SK-N-SH treated with all-trans-retinoic acid at 6 μM for 48 hours (cell line): ENCODE data around the gene LIFR.

ENCODE experiments used
- ATAC-seq: fragments of 200-7000 bp; cut with Tn5 transposase; 3 replicates; pipeline ENCODE4 v1.9.1; 2020; ENCODE audit warnings: mild to moderate bottlenecking, moderate library complexity
- ARNTL ChIP-seq: fragments of 450-650 bp; formaldehyde crosslinking; IDR thresholded peaks from 2 replicates; pipeline ENCODE4 v1.5.0; 2020; ENCODE audit warnings: low read depth, mild to moderate bottlenecking, moderate library complexity, borderline replicate concordance
- BACH2 ChIP-seq: fragments of 250-450 bp; sonication (Bioruptor Pico); IDR thresholded peaks from 2 replicates; pipeline ENCODE4 v1.9.0; 2021; ENCODE audit warnings: mild to moderate bottlenecking, borderline replicate concordance
- CSDC2 ChIP-seq: fragments of 250-450 bp; sonication (Bioruptor Pico); IDR thresholded peaks from 2 replicates; pipeline ENCODE4 v1.5.0; 2020; ENCODE audit warnings: mild to moderate bottlenecking, moderate library complexity
- ESRRG ChIP-seq: fragments of 250-450 bp; sonication (Bioruptor Pico); IDR thresholded peaks from 2 replicates; pipeline ENCODE4 v1.6.1; 2021; ENCODE audit warnings: mild to moderate bottlenecking
- GLIS3 ChIP-seq: fragments of 250-450 bp; sonication (Bioruptor Pico); IDR thresholded peaks from 2 replicates; pipeline ENCODE4 v1.5.0; 2020; ENCODE audit warnings: mild to moderate bottlenecking, moderate library complexity
- ISL1 ChIP-seq: fragments of 250-450 bp; sonication (Bioruptor Pico); IDR thresholded peaks from 2 replicates; pipeline ENCODE4 v2.1.2; 2022; ENCODE audit warnings: mild to moderate bottlenecking, moderate library complexity
- OSR1 ChIP-seq: fragments of 250-450 bp; sonication (Bioruptor Pico); IDR thresholded peaks from 2 replicates; pipeline ENCODE4 v1.8.0; 2022; ENCODE audit warnings: moderate library complexity, mild to moderate bottlenecking, inconsistent platforms
- RARB ChIP-seq: fragments of 250-450 bp; sonication (Bioruptor Pico); IDR thresholded peaks from 2 replicates; pipeline ENCODE4 v1.8.0; 2021; ENCODE audit warnings: mild to moderate bottlenecking, moderate library complexity
- SNAI2 ChIP-seq: fragments of 250-450 bp; sonication (Bioruptor Pico); IDR thresholded peaks from 2 replicates; pipeline ENCODE4 v1.5.0; 2020; ENCODE audit warnings: mild to moderate bottlenecking, moderate library complexity
- TCF4 ChIP-seq: fragments of 250-450 bp; sonication (Bioruptor Pico); IDR thresholded peaks from 2 replicates; pipeline ENCODE4 v1.8.0; 2021; ENCODE audit warnings: mild to moderate bottlenecking, moderate library complexity, borderline replicate concordance
- TOX ChIP-seq: fragments of 250-450 bp; sonication (Bioruptor Pico); IDR thresholded peaks from 2 replicates; pipeline ENCODE4 v1.8.0; 2021; ENCODE audit warnings: mild to moderate bottlenecking, moderate library complexity, borderline replicate concordance
- ZC3H10 ChIP-seq: fragments of 250-450 bp; sonication (Bioruptor Pico); IDR thresholded peaks from 2 replicates; pipeline ENCODE4 v1.5.1; 2021; ENCODE audit warnings: mild to moderate bottlenecking, moderate library complexity
- ZFP3 ChIP-seq: fragments of 250-450 bp; sonication (Bioruptor Pico); IDR thresholded peaks from 2 replicates; pipeline ENCODE4 v1.5.0; 2020; ENCODE audit warnings: mild to moderate bottlenecking, moderate library complexity
- ZFP30 ChIP-seq: fragments of 450-650 bp; formaldehyde crosslinking; IDR thresholded peaks from 2 replicates; pipeline ENCODE4 v1.5.0; 2022; ENCODE audit warnings: mild to moderate bottlenecking, moderate library complexity
- ZNF565 ChIP-seq: fragments of 450-650 bp; formaldehyde crosslinking; conservative IDR thresholded peaks from 2 replicates; pipeline ENCODE4 v1.5.0; 2020; ENCODE audit warnings: low read depth, mild to moderate bottlenecking, moderate library complexity
- ZNF70 ChIP-seq: fragments of 450-650 bp; formaldehyde crosslinking; IDR thresholded peaks from 2 replicates; pipeline ENCODE4 v1.5.0; 2020; ENCODE audit warnings: mild to moderate bottlenecking, moderate library complexity
- ZNF8 ChIP-seq: fragments of 450-650 bp; formaldehyde crosslinking; IDR thresholded peaks from 2 replicates; pipeline ENCODE4 v1.5.0; 2020; ENCODE audit warnings: mild to moderate bottlenecking, moderate library complexity
- TF ChIP-seq, protein P1 (sequence below): fragments of 250-450 bp; sonication (Bioruptor Pico); IDR thresholded peaks from 2 replicates; pipeline ENCODE4 v1.5.1; 2021; ENCODE audit warnings: mild to moderate bottlenecking, moderate library complexity
- TF ChIP-seq, protein P2 (sequence below): fragments of 250-450 bp; sonication (Bioruptor Pico); IDR thresholded peaks from 2 replicates; pipeline ENCODE4 v1.5.1; 2020; ENCODE audit warnings: low read depth, mild to moderate bottlenecking, moderate library complexity
- TF ChIP-seq, protein P3 (sequence below): fragments of 250-450 bp; sonication (Bioruptor Pico); IDR thresholded peaks from 2 replicates; pipeline ENCODE4 v1.8.0; 2021; ENCODE audit warnings: low read depth, mild to moderate bottlenecking, moderate library complexity, borderline replicate concordance
- TF ChIP-seq, protein P4 (sequence below): fragments of 250-450 bp; sonication (Bioruptor Pico); IDR thresholded peaks from 2 replicates; pipeline ENCODE4 v1.5.0; 2020; ENCODE audit warnings: mild to moderate bottlenecking, moderate library complexity

Gene LIFR

GRCh38 chr5:38497946-38498345, 58.5 kb downstream of the LIFR start:
- ATAC-seq: peak; percentile 81
- TF ChIP-seq ZNF70 (CRISPR knock-in tag): no peak
- TF ChIP-seq, protein P1, sequence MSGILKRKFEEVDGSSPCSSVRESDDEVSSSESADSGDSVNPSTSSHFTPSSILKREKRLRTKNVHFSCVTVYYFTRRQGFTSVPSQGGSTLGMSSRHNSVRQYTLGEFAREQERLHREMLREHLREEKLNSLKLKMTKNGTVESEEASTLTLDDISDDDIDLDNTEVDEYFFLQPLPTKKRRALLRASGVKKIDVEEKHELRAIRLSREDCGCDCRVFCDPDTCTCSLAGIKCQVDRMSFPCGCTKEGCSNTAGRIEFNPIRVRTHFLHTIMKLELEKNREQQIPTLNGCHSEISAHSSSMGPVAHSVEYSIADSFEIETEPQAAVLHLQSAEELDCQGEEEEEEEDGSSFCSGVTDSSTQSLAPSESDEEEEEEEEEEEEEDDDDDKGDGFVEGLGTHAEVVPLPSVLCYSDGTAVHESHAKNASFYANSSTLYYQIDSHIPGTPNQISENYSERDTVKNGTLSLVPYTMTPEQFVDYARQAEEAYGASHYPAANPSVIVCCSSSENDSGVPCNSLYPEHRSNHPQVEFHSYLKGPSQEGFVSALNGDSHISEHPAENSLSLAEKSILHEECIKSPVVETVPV (CRISPR knock-in tag): no peak

DNA sequence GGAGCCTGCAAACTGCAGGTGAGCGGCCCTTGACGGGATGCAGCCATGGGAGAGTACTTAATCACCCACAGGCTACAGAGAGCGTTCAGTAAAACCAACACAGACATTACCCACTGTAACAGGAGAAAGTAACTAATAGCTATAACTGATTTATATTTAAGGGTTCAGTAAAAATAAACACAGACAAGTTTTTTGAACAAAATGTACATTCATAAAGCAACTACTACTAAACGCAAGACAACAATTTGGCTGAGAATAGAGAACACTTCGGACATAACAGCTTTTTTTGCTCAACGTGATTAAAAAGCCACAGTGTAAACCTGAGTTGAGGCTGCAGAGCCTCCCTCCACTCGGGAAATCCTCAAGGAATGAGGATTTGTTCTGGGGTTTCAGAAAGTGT, 61.7 kb downstream of the LIFR start:
- TF ChIP-seq ZFP3 (CRISPR knock-in tag): no peak
- TF ChIP-seq, all 23 proteins: peak for 0
- no peak for ATAC-seq

- TF ChIP-seq ZFP3 (CRISPR knock-in tag): no peak
- no peak for TF ChIP-seq TCF4 (CRISPR knock-in tag)
- TF ChIP-seq, protein P2, sequence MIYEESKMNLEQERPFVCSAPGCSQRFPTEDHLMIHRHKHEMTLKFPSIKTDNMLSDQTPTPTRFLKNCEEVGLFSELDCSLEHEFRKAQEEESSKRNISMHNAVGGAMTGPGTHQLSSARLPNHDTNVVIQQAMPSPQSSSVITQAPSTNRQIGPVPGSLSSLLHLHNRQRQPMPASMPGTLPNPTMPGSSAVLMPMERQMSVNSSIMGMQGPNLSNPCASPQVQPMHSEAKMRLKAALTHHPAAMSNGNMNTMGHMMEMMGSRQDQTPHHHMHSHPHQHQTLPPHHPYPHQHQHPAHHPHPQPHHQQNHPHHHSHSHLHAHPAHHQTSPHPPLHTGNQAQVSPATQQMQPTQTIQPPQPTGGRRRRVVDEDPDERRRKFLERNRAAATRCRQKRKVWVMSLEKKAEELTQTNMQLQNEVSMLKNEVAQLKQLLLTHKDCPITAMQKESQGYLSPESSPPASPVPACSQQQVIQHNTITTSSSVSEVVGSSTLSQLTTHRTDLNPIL: no peak
- no peak for TF ChIP-seq TOX (CRISPR knock-in tag)
- no peak for TF ChIP-seq BACH2
- no peak for TF ChIP-seq GLIS3
- TF ChIP-seq OSR1 (CRISPR knock-in tag): no peak
- TF ChIP-seq CSDC2: no peak
- no peak for TF ChIP-seq ARNTL (CRISPR knock-in tag)
- no peak for TF ChIP-seq ZNF70 (CRISPR knock-in tag)
- TF ChIP-seq, protein P3, sequence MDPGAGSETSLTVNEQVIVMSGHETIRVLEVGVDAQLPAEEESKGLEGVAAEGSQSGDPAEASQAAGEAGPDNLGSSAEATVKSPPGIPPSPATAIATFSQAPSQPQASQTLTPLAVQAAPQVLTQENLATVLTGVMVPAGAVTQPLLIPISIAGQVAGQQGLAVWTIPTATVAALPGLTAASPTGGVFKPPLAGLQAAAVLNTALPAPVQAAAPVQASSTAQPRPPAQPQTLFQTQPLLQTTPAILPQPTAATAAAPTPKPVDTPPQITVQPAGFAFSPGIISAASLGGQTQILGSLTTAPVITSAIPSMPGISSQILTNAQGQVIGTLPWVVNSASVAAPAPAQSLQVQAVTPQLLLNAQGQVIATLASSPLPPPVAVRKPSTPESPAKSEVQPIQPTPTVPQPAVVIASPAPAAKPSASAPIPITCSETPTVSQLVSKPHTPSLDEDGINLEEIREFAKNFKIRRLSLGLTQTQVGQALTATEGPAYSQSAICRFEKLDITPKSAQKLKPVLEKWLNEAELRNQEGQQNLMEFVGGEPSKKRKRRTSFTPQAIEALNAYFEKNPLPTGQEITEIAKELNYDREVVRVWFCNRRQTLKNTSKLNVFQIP: no peak
- TF ChIP-seq, protein P4, sequence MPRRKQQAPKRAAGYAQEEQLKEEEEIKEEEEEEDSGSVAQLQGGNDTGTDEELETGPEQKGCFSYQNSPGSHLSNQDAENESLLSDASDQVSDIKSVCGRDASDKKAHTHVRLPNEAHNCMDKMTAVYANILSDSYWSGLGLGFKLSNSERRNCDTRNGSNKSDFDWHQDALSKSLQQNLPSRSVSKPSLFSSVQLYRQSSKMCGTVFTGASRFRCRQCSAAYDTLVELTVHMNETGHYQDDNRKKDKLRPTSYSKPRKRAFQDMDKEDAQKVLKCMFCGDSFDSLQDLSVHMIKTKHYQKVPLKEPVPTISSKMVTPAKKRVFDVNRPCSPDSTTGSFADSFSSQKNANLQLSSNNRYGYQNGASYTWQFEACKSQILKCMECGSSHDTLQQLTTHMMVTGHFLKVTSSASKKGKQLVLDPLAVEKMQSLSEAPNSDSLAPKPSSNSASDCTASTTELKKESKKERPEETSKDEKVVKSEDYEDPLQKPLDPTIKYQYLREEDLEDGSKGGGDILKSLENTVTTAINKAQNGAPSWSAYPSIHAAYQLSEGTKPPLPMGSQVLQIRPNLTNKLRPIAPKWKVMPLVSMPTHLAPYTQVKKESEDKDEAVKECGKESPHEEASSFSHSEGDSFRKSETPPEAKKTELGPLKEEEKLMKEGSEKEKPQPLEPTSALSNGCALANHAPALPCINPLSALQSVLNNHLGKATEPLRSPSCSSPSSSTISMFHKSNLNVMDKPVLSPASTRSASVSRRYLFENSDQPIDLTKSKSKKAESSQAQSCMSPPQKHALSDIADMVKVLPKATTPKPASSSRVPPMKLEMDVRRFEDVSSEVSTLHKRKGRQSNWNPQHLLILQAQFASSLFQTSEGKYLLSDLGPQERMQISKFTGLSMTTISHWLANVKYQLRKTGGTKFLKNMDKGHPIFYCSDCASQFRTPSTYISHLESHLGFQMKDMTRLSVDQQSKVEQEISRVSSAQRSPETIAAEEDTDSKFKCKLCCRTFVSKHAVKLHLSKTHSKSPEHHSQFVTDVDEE (CRISPR knock-in tag): no peak
Measured at GRCh38 chr5:38494175-38494574, 62.3 kb downstream of the LIFR start.

GRCh38 chr5:38483805-38484398, 72.5 kb downstream of the LIFR start:
- peak; percentile 30; the same call in 1 of the 3 replicates for ATAC-seq
- TF ChIP-seq ISL1 (no peak), RARB (CRISPR knock-in tag) (no peak), ESRRG (no peak)

More at GRCh38 chr5:38494175-38494574, 62.3 kb downstream of the LIFR start:
- ATAC-seq: no peak

DNA sequence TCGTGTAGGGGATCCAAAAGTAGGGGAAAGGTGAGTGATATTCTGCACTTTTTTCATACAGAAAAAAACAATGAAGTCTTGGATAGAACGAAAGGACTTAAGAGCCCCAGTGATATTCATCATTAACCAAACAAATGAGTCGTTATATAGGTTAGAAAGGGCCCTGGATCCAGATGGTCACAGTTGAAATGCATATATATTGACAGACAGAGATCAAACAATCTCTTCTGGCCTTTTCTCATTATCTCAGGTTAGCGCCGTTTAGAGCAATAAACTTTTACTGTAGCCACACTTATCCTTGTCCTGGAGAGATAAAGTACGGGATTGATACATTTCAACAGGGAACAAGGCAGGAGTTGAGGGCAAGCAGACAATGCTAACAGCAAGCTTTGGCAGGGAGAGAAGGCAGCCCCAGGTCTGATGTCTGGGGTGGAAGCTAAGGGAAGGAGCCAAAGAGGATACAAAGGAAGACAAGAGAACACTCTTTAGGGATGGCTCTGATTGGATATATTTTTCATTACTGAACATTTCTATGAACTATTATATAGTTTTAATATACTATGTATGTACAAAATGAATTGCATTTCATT, 77.0 kb downstream of the LIFR start:
- ATAC-seq: no peak
- TF ChIP-seq GLIS3: no peak
- no peak for TF ChIP-seq ESRRG
- TF ChIP-seq, protein P2: no peak
- TF ChIP-seq OSR1 (CRISPR knock-in tag): no peak
- TF ChIP-seq ZNF8: no peak
- TF ChIP-seq TCF4 (CRISPR knock-in tag): no peak
- no peak for TF ChIP-seq ARNTL (CRISPR knock-in tag)
- no peak for TF ChIP-seq ZFP3 (CRISPR knock-in tag)
- no peak for TF ChIP-seq ZC3H10 (CRISPR knock-in tag)
- no peak for TF ChIP-seq SNAI2 (CRISPR knock-in tag)
- TF ChIP-seq, protein P3: no peak
- no peak for TF ChIP-seq ZNF565
- no peak for TF ChIP-seq ISL1
- TF ChIP-seq ZFP30: no peak
- no peak for TF ChIP-seq CSDC2
